NT2/D1 (cell line): ENCODE measurements around the gene IQSEC3.

Experiments used
- SUZ12 ChIP-seq: IDR thresholded peaks from 2 replicates; pipeline ENCODE4 v1.6.1; 2011; ENCODE audit not compliant: insufficient read length, insufficient read depth; ENCODE audit errors: extremely low read depth
- YY1 ChIP-seq: IDR thresholded peaks from 2 replicates; pipeline ENCODE4 v1.6.1; 2011; ENCODE audit not compliant: insufficient read length, insufficient read depth
- ZNF274 ChIP-seq: IDR thresholded peaks from 2 replicates; pipeline ENCODE4 v1.6.1; 2011; ENCODE audit warnings: mild to moderate bottlenecking, low read depth, low read length

- TF ChIP-seq ZNF274 (no peak), SUZ12 (no peak), YY1 (no peak)
Measured at GRCh38 chr12:58832-59231, 7.7 kb upstream of the IQSEC3 start.
